Measurements from ENCODE around the gene CCNA2.

DNA sequence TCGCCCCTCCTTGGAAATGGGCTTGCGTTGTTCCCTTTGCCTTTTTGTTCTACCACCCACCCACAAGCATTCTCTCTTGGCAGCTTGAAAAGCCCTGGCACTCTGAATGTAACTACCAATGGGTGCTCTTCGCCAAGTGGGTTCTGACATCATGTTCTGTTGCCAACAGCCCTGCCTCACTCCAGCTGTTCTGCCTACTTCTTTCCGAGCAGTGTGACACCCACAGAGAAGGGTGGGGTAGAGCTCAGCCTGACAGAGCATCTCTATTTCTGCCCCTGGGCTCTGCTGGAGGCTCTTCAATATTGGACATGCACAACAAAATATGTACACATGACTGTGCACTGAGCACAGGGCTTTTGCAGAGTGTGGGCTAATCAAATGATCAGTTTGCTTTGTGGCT, 38.2 kb downstream of the CCNA2 start:
- TF ChIP-seq, protein P1, sequence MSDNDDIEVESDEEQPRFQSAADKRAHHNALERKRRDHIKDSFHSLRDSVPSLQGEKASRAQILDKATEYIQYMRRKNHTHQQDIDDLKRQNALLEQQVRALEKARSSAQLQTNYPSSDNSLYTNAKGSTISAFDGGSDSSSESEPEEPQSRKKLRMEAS (IDR thresholded peaks at IDR 0.05; ENCODE audit: insufficient read depth, insufficient read length) = no peak
- TF ChIP-seq, protein P2, sequence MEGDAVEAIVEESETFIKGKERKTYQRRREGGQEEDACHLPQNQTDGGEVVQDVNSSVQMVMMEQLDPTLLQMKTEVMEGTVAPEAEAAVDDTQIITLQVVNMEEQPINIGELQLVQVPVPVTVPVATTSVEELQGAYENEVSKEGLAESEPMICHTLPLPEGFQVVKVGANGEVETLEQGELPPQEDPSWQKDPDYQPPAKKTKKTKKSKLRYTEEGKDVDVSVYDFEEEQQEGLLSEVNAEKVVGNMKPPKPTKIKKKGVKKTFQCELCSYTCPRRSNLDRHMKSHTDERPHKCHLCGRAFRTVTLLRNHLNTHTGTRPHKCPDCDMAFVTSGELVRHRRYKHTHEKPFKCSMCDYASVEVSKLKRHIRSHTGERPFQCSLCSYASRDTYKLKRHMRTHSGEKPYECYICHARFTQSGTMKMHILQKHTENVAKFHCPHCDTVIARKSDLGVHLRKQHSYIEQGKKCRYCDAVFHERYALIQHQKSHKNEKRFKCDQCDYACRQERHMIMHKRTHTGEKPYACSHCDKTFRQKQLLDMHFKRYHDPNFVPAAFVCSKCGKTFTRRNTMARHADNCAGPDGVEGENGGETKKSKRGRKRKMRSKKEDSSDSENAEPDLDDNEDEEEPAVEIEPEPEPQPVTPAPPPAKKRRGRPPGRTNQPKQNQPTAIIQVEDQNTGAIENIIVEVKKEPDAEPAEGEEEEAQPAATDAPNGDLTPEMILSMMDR (IDR thresholded peaks at IDR 0.05; ENCODE audit: extremely low read depth in 1 of 2, insufficient read depth in 1 of 2, low read depth in 1 of 2, low read length in 2 of 2) = no peak
- TF ChIP-seq POLR2A (IDR thresholded peaks at IDR 0.05; ENCODE audit: low read depth, low read length) (no peak), EZH2 (IDR thresholded peaks at IDR 0.05; ENCODE audit: borderline replicate concordance, low read depth, low read length, severe bottlenecking) (no peak)

Data from endothelial cell of umbilical vein (primary cell).